HG03280 (cell line): Measurements from ENCODE around the gene SLC38A4.

Experiments used
- ATAC-seq: cut with Tn5 transposase; IDR thresholded peaks from one replicate; pipeline ENCODE4 v1.9.1; 2021; ENCODE audit warnings: mild to moderate bottlenecking, moderate library complexity; ENCODE audit not compliant: unreplicated experiment

SLC38A4 gene

GRCh38 chr12:46818642-46819041, 7.2 kb downstream of the SLC38A4 start:
- no peak for ATAC-seq

GRCh38 chr12:46815809-46816208, 10.0 kb downstream of the SLC38A4 start:
- no peak for ATAC-seq

- ATAC-seq = no peak
Observed at GRCh38 chr12:46814143-46814542, 11.7 kb downstream of the SLC38A4 start.

- ATAC-seq = no peak
Observed at GRCh38 chr12:46811185-46811584, 14.6 kb downstream of the SLC38A4 start.

- ATAC-seq = no peak
Observed at GRCh38 chr12:46808955-46809697, 16.7 kb downstream of the SLC38A4 start.

GRCh38 chr12:46808317-46808716, 17.5 kb downstream of the SLC38A4 start:
- ATAC-seq = no peak

GRCh38 chr12:46804054-46804453, 21.7 kb downstream of the SLC38A4 start:
- no peak for ATAC-seq

- ATAC-seq = no peak
Observed at GRCh38 chr12:46803517-46803916, 22.3 kb downstream of the SLC38A4 start.

- no peak for ATAC-seq
Observed at GRCh38 chr12:46801293-46801692, 24.5 kb downstream of the SLC38A4 start.

GRCh38 chr12:46800160-46800559, 25.6 kb downstream of the SLC38A4 start:
- ATAC-seq = no peak

GRCh38 chr12:46798648-46799047, 27.1 kb downstream of the SLC38A4 start:
- ATAC-seq = no peak

- ATAC-seq = no peak
Observed at GRCh38 chr12:46798056-46798455, 27.7 kb downstream of the SLC38A4 start.

- no peak for ATAC-seq
Observed at GRCh38 chr12:46795988-46796387, 29.8 kb downstream of the SLC38A4 start.

GRCh38 chr12:46794593-46795190, 31.1 kb downstream of the SLC38A4 start:
- no peak for ATAC-seq

GRCh38 chr12:46792925-46793324, 32.9 kb downstream of the SLC38A4 start:
- ATAC-seq = no peak

GRCh38 chr12:46790066-46790465, 35.7 kb downstream of the SLC38A4 start:
- no peak for ATAC-seq

GRCh38 chr12:46788072-46788887, 37.5 kb downstream of the SLC38A4 start:
- no peak for ATAC-seq

GRCh38 chr12:46787496-46788055, 38.2 kb downstream of the SLC38A4 start:
- no peak for ATAC-seq

GRCh38 chr12:46786774-46787173, 39.0 kb downstream of the SLC38A4 start:
- ATAC-seq = no peak

GRCh38 chr12:46785382-46785781, 40.4 kb downstream of the SLC38A4 start:
- no peak for ATAC-seq

GRCh38 chr12:46783871-46784270, 41.9 kb downstream of the SLC38A4 start:
- ATAC-seq = no peak
